ENCODE results near the gene OR51Q1.

The OR51Q1 gene, protein sequence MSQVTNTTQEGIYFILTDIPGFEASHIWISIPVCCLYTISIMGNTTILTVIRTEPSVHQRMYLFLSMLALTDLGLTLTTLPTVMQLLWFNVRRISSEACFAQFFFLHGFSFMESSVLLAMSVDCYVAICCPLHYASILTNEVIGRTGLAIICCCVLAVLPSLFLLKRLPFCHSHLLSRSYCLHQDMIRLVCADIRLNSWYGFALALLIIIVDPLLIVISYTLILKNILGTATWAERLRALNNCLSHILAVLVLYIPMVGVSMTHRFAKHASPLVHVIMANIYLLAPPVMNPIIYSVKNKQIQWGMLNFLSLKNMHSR

DNA sequence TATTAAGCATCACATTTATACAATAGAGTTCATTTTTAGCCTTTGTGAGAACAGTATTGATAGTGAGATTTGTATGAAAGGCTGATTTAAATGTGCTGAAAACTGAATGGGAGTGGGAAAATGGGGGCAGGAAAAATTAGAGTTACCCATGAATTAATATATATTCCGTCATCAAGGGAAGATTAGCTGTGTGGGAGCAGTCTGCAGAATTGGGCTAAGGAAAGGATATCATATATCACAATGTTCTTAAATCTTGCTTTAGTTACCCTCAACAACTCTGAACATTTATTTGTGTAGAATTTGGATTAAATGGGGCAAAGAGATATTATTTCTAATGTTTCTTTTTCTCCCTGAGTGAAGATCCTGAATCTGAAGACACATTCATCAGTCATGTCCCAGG is at the start of gene OR51Q1:
TSS of gene OR51Q1 (plus strand) at position 301 of the 400 bp plus-strand sequence. CDS start at position 391, 90 bp downstream.
- no peak for DNase-seq (ENCODE audit: low spot score)

DNA sequence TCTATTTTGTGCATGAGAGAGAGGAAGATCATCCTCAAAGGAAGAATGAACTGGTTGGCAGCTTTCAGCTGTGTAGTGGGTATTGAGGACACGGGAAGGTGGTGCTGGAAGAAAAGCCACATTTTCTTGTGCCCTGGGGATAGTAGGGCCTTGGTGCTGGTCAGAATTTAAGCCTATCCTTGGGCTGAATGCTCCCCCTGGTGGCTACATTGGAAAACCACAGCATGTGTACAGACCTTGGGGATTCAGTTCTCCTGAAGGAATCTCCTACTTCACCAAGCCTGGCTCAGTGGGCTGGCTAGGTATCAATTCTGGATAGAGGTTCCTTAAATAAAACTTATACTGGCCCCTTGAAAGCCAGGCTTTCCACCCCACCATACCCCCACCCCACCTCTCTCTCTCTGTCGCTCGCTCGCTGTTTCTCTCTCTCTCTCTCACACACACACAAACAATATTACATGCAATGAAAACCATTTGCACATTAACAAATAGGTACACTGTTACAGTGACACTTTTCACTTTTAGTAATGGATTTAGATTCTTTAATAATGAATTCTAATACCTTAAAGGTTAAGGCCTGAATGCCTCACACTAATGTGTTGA is 41.1 kb upstream of the OR51Q1 start:
- peak; percentile 35 for DNase-seq (ENCODE audit: low spot score)

DNA sequence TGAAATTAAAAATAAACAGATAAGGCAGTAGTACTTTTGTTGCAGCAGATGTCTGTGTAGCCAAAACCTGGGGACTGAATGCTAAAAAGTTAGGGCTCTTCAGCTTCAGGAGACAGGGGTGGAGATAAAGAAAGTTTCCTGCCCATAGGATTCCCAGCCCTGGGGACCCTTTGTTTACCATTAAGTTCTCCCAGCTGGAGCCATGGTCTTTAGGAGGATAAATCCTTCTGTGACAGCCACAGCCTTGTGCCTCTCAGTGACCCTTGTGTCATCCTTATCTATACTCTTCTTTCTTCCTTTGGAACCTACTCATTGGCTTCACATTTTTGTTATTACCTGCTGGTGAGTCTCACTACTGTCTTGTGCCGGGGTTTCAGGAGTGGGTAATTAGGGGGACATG is 38.3 kb upstream of the OR51Q1 start, which contains the start of gene OR51M1:
TSS of gene OR51M1 (plus strand) at position 237 of the 400 bp plus-strand sequence. CDS start 5,587 bp downstream, outside the sequence.
- no peak for DNase-seq (ENCODE audit: low spot score)

DNA sequence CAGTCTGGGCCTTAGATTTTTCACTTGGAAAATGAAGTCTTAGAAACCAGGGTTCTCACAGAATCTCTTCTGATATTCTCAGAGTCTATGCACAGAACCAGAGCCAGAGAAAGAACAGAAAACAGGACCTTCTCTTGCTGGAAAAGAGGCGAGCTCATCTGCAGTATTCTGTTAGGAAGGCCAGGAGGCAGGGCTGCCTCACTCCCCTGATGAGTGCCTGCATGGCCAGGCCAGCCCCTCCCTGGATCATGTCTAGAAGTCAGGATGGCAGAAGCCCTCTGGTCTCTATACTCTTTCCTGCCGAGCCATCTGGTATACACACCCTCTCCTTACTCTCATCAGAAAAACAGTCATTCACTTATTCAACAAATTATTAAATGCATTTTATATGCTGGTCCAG is 37.6 kb upstream of the OR51Q1 start:
- no peak for DNase-seq (ENCODE audit: low spot score)

DNA sequence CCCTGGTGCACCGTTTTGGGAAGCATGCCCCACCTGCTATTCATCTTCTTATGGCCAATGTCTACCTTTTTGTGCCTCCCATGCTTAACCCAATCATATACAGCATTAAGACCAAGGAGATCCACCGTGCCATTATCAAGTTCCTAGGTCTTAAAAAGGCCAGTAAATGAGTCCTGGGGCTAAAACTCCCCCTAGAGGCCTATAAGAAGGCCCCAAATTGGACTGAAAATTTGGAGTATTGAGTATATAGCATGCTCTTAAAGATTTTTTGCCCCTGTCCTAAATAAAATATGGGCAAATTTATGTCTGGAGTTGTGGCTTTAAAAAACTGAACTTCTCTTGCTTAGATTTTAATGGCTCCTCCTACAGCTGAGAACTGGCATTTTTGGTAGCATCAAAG is 31.7 kb upstream of the OR51Q1 start:
- no peak for DNase-seq (ENCODE audit: low spot score)

DNA sequence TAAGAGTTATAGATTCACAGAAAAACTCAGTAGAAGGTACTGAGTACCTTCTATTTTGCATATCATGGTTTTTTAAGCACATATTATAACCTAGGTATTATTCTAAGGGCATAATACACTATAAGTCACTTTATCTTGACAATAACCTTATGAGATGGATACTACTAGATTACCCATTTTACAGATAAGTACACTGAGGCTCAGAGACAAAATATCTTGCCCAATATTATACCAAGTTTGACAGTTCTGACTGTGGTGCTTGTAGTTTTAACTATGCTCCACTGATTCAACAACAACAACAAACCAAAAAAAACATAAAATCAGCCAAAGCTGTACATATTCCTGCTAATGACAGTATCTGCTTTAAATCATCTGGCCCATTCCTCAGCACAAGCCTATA is 27.8 kb upstream of the OR51Q1 start:
- DNase-seq (ENCODE audit: low spot score) = no peak

DNA sequence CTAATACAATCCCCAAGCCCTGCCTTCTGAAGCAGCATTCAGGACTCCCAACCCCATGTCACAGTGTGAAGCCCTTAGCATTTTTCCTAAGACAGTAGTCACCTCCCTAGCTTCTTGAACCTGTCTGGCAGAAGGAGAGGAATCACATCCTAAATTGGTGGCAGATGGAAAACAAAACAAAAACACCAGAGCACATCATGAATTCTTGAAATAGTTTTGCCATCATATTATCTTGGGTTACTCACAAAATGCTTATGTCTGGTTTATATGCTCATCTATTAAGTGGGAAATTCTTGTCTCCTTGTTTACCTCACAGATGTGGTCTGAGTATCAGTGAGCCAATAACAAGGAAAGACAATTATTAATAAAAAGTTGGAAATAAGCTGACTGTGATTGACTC is 23.0 kb upstream of the OR51Q1 start:
- DNase-seq (ENCODE audit: low spot score) = no peak

DNA sequence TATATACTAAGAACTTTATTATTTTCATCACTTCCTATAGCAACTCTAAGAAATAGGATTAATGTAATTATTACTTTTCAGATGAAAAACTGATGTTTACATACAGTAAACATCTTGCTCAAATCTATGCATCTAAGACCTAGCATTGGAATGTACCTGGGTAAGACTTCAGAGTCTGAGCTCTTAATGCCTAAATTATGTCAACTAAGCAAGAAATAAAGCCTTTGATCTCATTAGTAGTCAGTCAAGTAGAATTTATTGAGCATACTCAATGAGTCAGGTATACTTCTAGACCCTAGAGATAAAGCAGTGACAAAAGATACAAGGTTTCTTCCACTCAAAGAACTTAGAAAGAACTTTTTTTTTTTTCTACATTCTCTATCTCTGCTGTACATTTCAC is 16.7 kb upstream of the OR51Q1 start:
- DNase-seq (ENCODE audit: low spot score) = no peak

DNA sequence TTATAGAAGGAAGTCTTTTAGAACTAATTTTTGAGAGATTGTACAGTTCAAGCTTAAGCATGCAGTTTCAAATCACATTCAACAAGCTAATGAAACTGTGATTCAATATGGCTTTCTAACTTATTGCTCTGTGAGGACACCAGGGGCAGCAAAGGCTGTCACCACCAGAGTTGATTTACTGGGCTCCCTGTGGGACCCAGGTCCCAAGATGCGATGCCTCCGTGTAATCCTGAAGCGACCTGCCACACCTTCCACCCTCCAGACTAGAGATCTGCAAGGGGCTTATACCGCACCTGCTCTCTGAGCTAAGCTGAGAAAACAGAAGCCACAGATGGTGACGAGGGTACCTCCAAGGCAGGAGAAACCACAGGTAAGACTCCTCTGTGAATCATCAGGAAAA is 918 bp upstream of the OR51Q1 start:
- DNase-seq (ENCODE audit: low spot score) = no peak

DNA sequence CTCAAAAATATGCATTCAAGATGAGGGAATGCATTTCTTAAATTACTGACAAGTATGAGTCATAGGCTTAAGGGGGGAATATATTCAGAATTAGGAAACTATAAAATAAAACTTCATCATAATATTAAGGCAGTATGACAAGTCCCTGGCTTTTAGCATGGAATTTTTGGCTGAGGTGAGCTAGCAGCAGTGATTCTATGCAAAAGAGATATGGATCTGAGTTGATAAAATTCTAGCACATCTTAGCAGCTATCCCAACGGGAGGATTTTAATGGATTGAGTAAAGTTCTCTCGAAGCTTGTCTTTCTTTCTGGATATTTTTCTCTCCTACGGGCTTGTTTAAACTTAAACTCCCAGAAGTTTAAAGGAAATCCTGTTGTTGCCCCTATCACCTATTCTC is 1.2 kb downstream of the OR51Q1 start:
- no peak for DNase-seq (ENCODE audit: low spot score)

DNA sequence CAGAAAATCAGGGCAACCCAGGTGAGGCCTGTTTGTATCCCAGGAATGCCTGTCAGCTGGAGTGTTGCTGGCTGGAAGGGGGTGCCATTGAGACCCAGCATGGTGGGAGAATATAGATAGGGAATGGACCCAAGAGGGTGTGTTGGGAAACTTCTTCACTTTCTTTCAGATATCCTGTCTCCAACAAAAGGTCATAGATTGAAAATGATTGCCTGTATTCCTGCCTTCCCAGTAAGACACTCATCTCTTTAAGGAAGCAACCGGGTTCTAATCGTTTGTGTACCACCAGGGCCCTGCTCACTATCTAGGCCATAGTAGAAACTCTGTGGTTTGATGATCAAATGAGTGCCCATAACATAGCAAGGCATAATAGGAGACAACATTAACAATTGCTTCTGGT is 19.5 kb downstream of the OR51Q1 start, which contains the start of gene OR51I1:
TSS of gene OR51I1 (minus strand) at position 101 of the 400 bp plus-strand sequence. CDS start at position 101, 0 bp downstream.
- no peak for DNase-seq (ENCODE audit: low spot score)

DNA sequence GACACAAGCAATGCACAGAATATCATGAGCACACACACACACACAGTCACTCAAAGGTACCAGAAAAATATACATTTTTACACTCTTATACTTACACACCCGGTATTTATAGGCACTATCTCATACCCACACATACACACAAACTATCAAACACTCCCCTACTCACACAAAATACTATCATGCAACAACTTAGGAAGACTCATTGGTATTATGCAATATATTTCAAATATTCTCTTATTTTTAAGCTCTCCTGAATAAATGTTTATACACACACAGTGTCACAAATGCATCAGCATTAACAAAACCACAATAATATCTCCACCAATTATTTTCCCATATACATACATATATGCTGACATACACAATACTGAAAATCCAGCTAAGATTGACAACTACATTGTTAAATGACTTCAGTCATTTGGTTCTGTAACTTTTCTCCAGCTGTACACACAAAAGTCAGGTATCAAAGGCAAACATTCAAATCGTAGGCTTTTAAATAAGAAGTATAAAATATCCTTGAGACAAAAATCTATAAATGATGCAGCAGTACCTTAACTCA is 22.0 kb downstream of the OR51Q1 start:
- DNase-seq (ENCODE audit: low spot score) = no peak

DNA sequence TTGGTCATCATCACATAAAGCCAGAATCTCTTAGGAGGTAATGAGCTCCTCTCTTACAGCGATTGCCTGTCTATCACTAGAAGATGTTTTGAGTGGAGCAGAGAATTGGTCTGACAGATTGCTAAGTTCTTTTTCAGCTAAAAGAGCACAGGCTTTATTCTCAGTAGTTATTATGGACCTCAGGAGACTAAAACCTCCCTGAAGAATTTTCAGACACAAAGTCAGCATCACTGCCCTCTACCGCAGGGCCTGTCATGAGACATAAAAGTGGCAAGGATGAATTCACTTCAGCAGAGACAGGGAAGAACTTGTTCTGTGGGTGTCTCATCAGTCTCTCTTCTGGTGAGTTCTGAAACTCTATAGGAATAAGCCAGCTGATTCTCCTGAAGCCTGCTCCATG is 27.1 kb downstream of the OR51Q1 start, which contains the start of gene OR51I2:
TSS of gene OR51I2 (plus strand) at position 301 of the 400 bp plus-strand sequence. CDS start 4,166 bp downstream, outside the sequence.
- DNase-seq (ENCODE audit: low spot score) = no peak

DNA sequence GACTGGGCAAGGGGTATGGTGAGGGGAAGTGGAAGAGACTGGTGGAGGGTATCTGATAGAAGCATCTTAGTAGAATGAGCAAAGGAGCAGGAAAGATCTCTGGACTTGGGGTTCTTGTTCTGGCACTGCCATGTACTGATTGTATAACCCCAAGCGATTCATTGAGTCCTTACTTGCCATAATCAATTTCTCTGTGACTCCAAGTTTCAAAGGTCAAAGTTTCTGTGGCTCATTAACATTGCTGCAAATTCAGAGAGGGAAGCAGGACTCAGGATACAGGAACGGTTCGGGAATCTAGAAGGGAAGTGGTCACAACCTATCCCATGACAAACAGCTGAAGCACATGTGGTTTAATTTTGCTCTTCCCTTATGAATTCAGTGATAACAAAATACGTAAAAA is 27.5 kb downstream of the OR51Q1 start:
- no peak for DNase-seq (ENCODE audit: low spot score)

DNA sequence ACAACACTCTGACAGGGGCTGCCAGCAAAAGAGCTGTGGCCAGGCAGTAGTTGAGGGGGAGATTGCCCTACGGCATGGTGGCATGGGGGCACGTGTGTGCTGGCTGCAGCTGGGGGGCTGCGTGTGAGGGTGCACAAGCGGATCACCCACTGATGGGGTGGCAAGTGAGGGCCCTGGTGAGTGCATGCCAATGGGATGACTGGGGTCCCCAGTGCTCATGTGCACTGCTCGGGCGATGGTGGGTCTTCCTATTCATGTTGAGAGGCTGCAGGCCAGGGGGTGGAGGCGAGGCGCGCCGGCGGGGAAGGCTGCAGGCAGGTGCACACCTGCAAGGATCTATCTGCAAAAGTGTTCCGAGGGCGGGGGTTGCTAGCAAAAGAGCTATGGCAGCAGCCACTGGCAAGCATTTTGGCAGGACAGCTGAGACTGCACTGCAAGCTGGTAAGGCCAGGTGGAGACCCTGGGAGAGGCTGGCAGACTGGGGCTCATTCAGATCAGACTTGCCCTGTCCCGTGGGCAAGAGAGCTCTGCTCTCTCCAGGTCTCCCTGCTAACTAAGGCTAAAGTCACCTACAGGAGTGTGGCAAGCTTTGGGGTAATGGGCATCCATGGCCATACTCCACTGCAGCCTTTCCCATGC is 39.2 kb downstream of the OR51Q1 start:
- no peak for DNase-seq (ENCODE audit: low spot score)

DNA sequence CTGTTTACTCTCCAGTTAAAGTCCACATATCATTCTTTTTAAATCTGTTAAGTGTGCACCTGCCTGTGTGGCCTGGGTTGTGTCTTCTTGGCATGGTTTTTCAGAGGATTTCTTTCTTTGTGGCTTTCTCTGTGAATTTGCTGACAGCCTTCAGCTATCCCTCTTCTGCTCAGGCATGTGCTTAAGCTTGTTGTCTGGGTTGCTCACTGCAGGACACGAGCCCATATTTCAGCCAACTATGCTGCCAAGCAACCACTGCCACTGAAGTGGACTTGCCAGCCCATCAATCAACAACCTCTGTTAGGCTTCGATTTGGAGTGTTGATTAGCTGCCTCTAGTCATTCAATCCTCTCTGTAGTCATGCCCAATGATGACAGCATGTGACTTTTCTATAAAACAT is 45.6 kb downstream of the OR51Q1 start:
- DNase-seq (ENCODE audit: low spot score) = no peak
